Measurements from ENCODE around the gene TNFRSF8.

TNFRSF8 gene

GRCh38 chr1:12064073-12064969 is 1.2 kb downstream of the TNFRSF8 start:
- no peak for DNase-seq

GRCh38 chr1:12065872-12066271 is 2.8 kb downstream of the TNFRSF8 start:
- DNase-seq, result no peak

GRCh38 chr1:12067900-12068821 is 5.1 kb downstream of the TNFRSF8 start:
- peak; percentile 21 for DNase-seq

- no peak for DNase-seq
Measured at GRCh38 chr1:12069623-12070244, 6.6 kb downstream of the TNFRSF8 start.

GRCh38 chr1:12071892-12072291 is 8.8 kb downstream of the TNFRSF8 start:
- DNase-seq, result no peak

- no peak for DNase-seq
Measured at GRCh38 chr1:12072741-12073140, 9.6 kb downstream of the TNFRSF8 start.

- DNase-seq, result no peak
Measured at GRCh38 chr1:12073796-12074195, 10.7 kb downstream of the TNFRSF8 start.

- DNase-seq, result no peak
Measured at GRCh38 chr1:12075195-12076114, 12.4 kb downstream of the TNFRSF8 start.

GRCh38 chr1:12076425-12077005 is 13.4 kb downstream of the TNFRSF8 start:
- no peak for DNase-seq

- no peak for DNase-seq
Measured at GRCh38 chr1:12078575-12078937, 15.5 kb downstream of the TNFRSF8 start.

- no peak for DNase-seq
Measured at GRCh38 chr1:12078938-12079861, 16.1 kb downstream of the TNFRSF8 start.

- DNase-seq, result no peak
Measured at GRCh38 chr1:12080156-12080555, 17.1 kb downstream of the TNFRSF8 start.

GRCh38 chr1:12080773-12081556 is 17.9 kb downstream of the TNFRSF8 start:
- no peak for DNase-seq

GRCh38 chr1:12081648-12082396 is 18.7 kb downstream of the TNFRSF8 start:
- no peak for DNase-seq

GRCh38 chr1:12082988-12083387 is 19.9 kb downstream of the TNFRSF8 start:
- no peak for DNase-seq

- DNase-seq, result peak; percentile 45
Measured at GRCh38 chr1:12083766-12084165, 20.7 kb downstream of the TNFRSF8 start.

GRCh38 chr1:12085643-12086260 is 22.6 kb downstream of the TNFRSF8 start:
- no peak for DNase-seq

GRCh38 chr1:12087797-12088314 is 24.8 kb downstream of the TNFRSF8 start:
- no peak for DNase-seq
